Stimulated activated CD4-positive, alpha-beta T cell treated with anti-CD3 and anti-CD28 coated beads, Interleukin-4, amount 100 ng/mL, for 24 hours (primary cell): ENCODE data around the gene C4orf50.

Experiments used
- DNase-seq: peaks from one replicate; pipeline ENCODE4 v3.0.0-alpha.2; 2020

Gene C4orf50

GRCh38 chr4:5940470-5941203, 77.6 kb downstream of the C4orf50 start:
- no peak for DNase-seq

DNA sequence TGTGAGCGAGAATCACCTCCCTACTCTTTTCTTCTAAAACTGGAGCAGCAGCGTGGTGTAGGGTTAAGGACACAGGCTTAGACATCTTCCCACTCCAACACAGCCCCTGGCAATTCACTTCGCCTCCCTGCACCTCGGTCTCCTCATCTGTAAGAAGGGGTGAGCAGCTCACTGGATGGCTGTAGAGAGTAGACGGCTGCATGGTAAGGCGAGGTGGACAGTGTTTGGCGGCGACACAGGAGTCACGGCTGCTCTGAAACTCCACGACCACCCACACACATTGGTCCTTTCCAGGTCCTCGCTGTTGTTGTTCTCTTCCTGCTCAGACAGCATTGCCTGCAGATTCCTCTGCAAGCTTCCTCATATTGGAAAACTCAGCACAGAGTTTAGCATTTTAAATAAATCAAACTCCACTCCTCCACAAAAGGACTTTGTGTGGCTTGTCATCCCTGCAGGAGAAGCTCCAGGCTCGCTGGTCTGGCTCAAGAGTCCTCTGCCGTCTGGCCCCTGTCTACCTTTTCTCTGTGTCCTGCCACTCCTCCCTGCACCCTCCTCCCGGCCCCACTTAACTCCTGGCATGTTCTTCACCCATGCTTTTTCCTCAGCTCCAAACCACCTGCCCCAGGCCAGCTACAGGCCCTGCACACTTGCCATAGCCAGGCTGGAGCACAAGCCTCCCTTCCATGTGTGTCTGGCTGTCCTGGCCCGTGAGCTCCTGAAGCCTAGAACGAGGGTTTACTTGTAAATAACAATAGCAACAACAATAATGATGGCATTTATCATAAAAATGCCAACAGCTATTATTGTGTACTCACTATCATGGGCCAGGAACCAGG, 84.0 kb downstream of the C4orf50 start:
- no peak for DNase-seq

- DNase-seq: no peak
Measured at GRCh38 chr4:5933116-5933515, 85.1 kb downstream of the C4orf50 start.

- no peak for DNase-seq
Measured at GRCh38 chr4:5932035-5932568, 86.1 kb downstream of the C4orf50 start.

DNA sequence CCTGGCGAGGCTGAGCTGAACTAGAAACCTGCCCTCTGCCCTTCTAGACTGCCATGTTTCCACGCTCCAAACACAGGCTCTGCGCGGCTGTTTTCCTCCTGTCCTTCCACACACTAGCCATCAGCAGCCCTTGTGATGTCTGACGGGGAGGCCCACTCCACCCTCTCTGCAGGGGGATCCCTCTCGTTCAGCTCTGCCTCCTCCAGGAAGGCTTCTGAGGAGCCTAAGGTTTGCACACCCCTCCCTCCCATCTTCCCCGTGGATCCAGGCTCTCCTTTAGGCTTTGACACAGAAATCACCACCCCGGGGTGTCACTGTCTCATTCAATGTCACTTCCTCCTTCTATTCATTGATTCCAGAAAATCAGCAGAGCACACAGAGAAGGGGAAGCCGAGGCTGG, 86.7 kb downstream of the C4orf50 start:
- DNase-seq: no peak

DNA sequence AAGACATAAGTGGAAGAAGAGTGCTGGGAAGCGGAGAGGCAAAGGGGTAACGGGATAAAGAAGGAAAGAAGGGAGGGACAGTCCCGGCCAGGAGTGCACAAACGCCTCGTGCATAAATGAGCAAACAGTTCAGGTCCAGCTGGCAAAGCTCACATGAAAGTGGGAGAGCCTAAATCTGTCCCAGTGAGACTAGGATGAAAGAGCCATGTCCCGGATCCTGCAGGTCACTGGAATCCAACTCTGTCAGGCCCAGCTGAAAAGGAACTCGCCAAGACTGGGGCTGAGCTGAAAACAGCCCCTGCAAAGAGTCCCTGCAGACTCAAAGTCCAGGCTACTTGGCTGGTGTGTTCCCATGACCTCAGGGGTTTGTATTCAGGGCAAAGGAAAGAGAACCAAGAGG, 87.4 kb downstream of the C4orf50 start:
- no peak for DNase-seq

- no peak for DNase-seq
Measured at GRCh38 chr4:5930456-5930855, 87.8 kb downstream of the C4orf50 start.

DNA sequence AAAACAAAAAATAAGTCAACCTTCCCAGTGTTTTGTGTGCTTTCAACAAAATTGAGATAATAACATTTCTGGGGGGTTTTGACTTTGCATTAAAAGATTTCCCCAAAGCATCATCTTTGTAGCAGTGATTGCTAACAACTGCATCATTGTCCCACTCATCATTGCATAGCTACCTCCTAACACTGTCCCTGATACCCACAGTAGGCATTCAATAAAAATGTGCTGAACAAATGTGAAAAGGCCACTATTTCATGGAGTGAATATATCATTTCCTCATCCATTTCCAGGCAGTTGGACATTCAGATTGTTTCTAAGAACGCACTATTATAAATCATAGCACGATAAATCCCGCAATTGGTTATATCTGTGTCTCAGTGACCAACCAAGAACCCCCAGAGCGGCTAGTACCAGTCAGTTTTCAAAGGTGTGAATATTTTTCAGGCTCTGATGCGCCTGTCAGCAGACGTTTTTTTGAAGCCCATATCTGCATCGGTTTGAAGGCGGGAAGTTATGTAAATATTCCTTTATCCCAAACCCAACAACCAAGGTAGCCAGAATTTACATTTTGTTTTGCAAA, 89.3 kb downstream of the C4orf50 start:
- DNase-seq: no peak

DNA sequence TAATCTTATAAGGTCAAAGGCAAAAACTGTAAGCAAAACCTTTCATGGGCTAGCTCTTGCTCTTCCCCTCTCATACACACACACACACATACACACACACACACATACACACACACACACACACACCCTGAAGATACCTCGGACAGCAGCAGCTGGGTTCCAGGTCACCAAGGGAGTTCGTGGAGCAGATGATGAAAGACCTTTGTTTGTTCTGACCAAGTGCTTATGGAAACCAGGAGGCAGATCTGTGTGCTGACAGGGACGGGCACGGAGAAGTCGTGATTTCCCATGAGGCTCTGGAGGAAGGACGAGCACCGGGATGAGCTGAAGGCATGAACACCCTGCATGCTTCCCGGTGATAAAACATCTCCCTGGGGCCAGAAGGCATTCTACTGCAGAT, 90.0 kb downstream of the C4orf50 start:
- DNase-seq: no peak

- DNase-seq: no peak
Measured at GRCh38 chr4:5927747-5928146, 90.5 kb downstream of the C4orf50 start.

- DNase-seq: no peak
Measured at GRCh38 chr4:5927116-5927515, 91.1 kb downstream of the C4orf50 start.

GRCh38 chr4:5926598-5926997, 91.6 kb downstream of the C4orf50 start:
- DNase-seq: no peak

DNA sequence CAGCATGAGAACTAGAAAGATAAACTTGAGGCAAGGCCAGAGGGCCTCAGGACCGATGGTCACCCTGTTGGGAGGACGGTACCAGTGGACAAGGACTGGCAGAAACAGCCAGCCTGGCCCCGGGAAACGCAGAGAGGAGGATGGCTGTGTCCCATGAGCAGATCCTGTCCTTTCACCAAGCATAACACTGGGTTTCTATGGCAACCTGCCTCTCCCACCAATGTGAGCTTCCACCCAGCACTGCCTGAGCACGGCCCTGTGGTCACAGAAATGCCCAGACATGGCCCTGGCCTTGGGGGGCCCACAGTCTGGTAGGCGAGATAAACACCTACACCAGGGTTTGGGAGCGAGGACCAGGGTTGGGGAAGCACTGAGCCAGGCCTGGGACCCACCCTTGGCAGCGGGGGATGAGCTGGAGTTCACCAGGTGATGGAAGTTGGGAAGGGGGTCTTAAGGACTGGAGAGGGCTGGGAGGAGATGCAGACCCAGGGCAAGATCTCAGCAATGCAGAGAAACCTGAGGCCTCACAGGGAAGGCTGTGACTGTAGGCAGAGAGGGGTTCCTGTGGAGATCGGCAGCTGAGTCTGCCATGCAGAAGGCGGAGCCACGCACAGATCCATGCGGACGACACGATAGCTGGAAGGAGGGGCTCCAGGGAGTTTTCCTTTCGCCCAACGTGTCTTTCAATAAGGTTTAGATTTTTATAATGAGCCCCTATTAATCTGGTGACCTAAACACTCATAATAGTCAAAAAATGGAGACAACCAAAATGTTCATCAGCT, 92.6 kb downstream of the C4orf50 start:
- DNase-seq: no peak

DNA sequence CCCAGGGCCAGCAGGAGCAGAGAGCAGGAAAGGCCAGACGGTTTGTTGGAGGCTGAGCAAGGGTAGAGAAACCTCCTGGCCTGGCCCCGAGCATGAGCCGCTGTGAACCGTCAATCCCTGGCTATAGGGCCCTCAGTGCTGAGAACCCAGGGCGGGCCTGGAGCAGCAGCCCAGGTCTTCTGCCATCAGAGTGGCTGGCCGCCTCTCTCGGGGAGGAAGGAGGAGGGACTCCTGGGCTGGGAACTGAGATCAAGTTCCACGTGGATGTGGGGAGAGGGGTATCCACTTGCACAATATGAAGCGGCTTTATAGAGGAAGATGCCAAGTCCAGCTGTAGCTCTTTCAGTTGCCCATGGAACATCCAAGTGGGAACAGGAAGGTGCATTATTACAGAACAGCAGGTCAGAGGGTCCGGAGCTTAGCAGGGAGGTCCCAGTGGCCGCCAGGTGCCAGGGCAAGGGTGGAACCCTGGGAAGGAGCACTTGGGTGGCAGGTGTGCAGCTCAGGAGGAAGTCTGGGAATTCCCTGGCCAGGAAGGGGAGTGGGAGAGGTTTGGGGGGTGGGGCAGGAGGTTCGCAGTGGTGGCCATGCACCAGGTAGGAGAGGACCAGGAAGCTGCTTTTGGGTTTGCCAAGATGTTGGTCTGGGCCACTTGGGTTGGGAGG, 93.6 kb downstream of the C4orf50 start:
- DNase-seq: no peak

DNA sequence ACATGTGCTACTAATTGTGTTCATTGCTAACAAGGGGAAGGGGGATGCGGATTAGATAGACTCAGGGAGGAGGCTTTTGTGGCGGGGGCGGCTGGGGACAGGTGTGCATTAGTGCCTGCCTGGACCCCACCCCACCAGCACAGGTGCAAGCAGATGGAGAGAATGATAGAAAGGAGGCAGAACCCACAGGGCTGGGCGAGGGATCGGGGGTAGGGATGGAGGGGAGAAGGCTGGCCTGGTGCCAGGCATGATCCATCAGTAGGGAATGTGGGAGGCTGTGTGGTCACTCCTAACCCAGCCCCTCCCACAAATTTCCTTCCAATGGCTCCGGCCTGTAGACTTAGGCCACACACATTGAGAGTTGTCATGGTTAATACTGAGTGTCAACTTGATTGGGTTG, 94.9 kb downstream of the C4orf50 start:
- DNase-seq: no peak

DNA sequence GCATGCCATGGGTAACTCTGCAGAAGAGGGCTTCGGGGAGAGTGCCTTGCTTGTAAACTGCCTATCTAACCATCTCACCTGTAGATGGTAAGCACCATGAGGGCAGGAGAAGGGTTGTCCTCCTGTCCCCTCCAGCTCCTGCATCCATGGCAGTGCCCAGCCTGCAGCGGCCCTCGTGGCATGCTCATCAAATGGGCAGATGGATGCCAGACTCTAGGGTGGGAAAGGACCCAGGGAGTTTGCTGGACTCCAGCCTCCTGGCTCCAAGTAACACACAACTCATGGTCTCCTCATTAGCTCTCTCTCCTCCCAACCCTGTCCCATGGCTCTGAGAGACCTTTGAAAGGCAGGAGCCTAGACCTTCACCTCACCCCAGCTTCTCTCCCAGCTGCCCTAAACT, 95.7 kb downstream of the C4orf50 start:
- no peak for DNase-seq

DNA sequence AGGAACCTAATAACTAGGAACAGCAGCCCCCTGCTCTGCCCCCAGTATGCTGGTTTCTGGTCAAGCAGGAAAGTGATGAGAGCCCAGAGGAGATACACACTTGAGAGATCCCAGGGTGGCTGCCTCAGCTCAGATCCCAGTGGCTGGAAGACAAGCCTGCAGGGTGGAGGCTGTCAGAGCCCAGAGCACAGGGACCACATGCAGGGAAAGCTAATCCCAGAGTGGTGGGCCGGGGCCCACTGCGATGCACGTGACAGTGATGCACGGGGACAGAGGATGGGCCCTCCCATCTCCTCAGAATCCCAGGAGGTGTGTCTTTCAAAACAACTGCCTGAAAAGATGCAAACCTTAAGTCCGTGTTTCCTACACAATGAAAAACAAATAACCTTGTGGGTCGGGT, 96.2 kb downstream of the C4orf50 start:
- DNase-seq: no peak

- no peak for DNase-seq
Measured at GRCh38 chr4:5921101-5921980, 96.9 kb downstream of the C4orf50 start.

DNA sequence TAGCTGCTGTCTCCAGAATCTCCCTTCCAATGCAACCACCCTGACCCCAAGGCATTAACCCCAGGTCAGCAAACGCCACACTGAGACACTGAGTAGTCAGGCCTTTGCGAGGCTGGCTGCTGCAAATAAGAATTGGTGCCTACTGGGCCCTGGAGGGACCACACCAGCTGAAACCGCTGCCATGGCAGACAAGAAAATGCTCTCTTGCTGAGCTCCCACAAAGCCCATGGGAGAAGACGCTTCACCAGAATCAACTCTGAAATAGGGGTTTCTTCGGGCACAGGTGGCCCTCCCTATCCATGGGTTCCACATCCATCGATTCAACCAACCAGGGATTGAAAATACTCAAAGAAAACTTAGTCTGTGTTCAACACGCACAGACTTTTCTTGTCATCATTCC, 98.7 kb downstream of the C4orf50 start:
- DNase-seq: no peak

- DNase-seq: no peak
Measured at GRCh38 chr4:5919044-5919443, 99.2 kb downstream of the C4orf50 start.

DNA sequence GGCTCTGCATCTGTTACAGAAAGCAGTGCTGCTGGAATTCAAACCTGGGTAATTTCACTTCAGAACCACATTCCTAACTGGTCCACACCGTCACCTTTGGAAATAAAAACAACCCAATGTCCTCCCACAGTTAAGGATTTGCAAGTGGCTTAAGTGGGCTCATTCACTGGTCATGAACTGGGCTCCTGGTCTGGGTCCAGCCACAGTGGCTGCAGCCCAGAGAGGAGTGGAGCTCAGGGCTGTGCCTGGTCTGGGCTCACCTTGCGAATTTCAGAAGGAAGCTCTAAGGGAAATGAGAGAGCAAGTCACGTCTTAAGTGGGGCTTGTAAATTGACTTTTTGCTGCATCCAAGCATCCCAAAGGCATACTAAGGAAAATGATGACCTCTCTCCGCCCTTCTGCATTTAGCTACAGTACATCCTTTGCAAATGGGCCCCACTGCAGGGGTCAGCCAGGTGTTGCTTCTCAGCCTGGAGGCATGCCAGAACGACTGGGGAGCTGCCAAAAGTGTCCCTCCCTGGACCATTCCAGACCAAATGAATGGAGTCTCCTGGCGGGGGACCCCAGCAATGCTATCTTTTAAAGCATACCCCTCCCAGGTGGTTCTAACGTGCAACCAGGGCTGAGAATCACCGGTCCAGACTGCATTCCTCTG, 99.8 kb downstream of the C4orf50 start:
- no peak for DNase-seq
